Measurements from ENCODE around the gene ZNF709.

GRCh38 chr19:12482509-12482886 lies 2.1 kb downstream of the ZNF709 start:
- TF ChIP-seq CTCF (IDR thresholded peaks at IDR 0.05) (no peak), EZH2phosphoT487 (IDR thresholded peaks at IDR 0.05) (no peak), EZH2 (IDR thresholded peaks at IDR 0.05) (no peak)
